ENCODE data around the gene DHH. TPM values are rescaled to one million over a fixed set of nuclear protein-coding genes. Genes with fewer than 3 reads are reported as not detected.

The DHH gene
- polyA plus RNA-seq, 3 donors = not detected

GRCh38 chr12:49100380-49100779 lies 5.8 kb upstream of the DHH start:
- no peak overlapping the region for H3K27ac ChIP-seq (ENCODE audit: low read depth in 1 of 2, low read length in 2 of 2)
- peaks cover 55% of the 10 kb centered on the region for H4K20me1 ChIP-seq (ENCODE audit: insufficient read depth, low read length)
- H3K4me1 ChIP-seq (ENCODE audit: control insufficient read depth in 1 of 2, insufficient read depth in 2 of 2, low read length in 2 of 2) = peaks cover 20 to 21% of the 10 kb centered on the region in 2 donors
- peaks cover 6% of the 10 kb centered on the region in 2 donors for H3K27me3 ChIP-seq (ENCODE audit: control insufficient read depth in 2 of 2, insufficient read depth in 2 of 2, low read length in 2 of 2)
- Mint-ChIP-seq H3K27ac (no peak overlapping the region), H3K9me3 (peaks cover 0 to 1% (median 0%) of the 10 kb centered on the region in 7 donors), H3K36me3 (peaks cover 84 to 92% of the 10 kb centered on the region in 2 donors), H3K4me3 (no peak overlapping the region), H3K27me3 (ENCODE audit: low read depth in 3 of 3) (peaks cover 10 to 13% (median 10%) of the 10 kb centered on the region in 3 donors), H3K4me1 (peaks cover 13% of the 10 kb centered on the region)
- no peak overlapping the region for H2AFZ ChIP-seq (ENCODE audit: insufficient read depth, low read depth, low read length, poor library complexity, severe bottlenecking)
- 100% methylated on average over 2 of the region's 6 CpGs for WGBS (ENCODE audit: insufficient coverage)
- H3K4me2 ChIP-seq (replicated peaks; ENCODE audit: extremely low read depth, low read length, poor library complexity, severe bottlenecking) = no peak overlapping the region
- H3K9ac ChIP-seq (ENCODE audit: insufficient read depth, low read length, poor library complexity, severe bottlenecking) = no peak overlapping the region
- intact Hi-C loops (cut with micrococcal nuclease) = no loop called here
- H3K36me3 ChIP-seq (replicated peaks in 1 of 2; ENCODE audit: control insufficient read depth in 1 of 2, insufficient read depth in 2 of 2, low read length in 2 of 2) = peaks cover 65 to 99% of the 10 kb centered on the region in 2 donors
- DNase-seq = no peak
- TF ChIP-seq, protein P1, sequence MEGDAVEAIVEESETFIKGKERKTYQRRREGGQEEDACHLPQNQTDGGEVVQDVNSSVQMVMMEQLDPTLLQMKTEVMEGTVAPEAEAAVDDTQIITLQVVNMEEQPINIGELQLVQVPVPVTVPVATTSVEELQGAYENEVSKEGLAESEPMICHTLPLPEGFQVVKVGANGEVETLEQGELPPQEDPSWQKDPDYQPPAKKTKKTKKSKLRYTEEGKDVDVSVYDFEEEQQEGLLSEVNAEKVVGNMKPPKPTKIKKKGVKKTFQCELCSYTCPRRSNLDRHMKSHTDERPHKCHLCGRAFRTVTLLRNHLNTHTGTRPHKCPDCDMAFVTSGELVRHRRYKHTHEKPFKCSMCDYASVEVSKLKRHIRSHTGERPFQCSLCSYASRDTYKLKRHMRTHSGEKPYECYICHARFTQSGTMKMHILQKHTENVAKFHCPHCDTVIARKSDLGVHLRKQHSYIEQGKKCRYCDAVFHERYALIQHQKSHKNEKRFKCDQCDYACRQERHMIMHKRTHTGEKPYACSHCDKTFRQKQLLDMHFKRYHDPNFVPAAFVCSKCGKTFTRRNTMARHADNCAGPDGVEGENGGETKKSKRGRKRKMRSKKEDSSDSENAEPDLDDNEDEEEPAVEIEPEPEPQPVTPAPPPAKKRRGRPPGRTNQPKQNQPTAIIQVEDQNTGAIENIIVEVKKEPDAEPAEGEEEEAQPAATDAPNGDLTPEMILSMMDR (IDR thresholded peaks at IDR 0.05) = no peak
- no peak overlapping the region for H3K4me3 ChIP-seq (replicated peaks in 1 of 3; ENCODE audit: low read depth in 2 of 3, low read length in 3 of 3)
- H3K9me3 ChIP-seq (replicated peaks in 1 of 2; ENCODE audit: control insufficient read depth in 1 of 2, insufficient read depth in 1 of 2, low read length in 2 of 2) = no peaks in the 10 kb centered on the region
- H3K79me2 ChIP-seq (ENCODE audit: insufficient read depth, low read length) = peaks cover 6% of the 10 kb centered on the region

GRCh38 chr12:49098703-49099102 lies 4.1 kb upstream of the DHH start:
- Mint-ChIP-seq H3K9me3 (peaks cover 0 to 6% (median 3%) of the 10 kb centered on the region in 7 donors), H3K27me3 (ENCODE audit: low read depth in 3 of 3) (peaks cover 25 to 29% (median 26%) of the 10 kb centered on the region in 3 donors), H3K4me3 (no peak overlapping the region), H3K27ac (peak overlapping the region in 2 of 7 donors; percentile 27 to 49), H3K4me1 (peaks cover 12% of the 10 kb centered on the region), H3K36me3 (peaks cover 80 to 85% of the 10 kb centered on the region in 2 donors)
- peaks cover 41% of the 10 kb centered on the region for H4K20me1 ChIP-seq (ENCODE audit: insufficient read depth, low read length)
- no peaks in the 10 kb centered on the region for H3K79me2 ChIP-seq (ENCODE audit: insufficient read depth, low read length)
- intact Hi-C loops (cut with micrococcal nuclease) = loop anchor here in 1 of 2 donors (5.0 kb wide), 1 partner anchor 36 kb away; the partner anchor contains the start of gene KMT2D
- no peak overlapping the region for H2AFZ ChIP-seq (ENCODE audit: insufficient read depth, low read depth, low read length, poor library complexity, severe bottlenecking)
- H3K4me2 ChIP-seq (replicated peaks; ENCODE audit: extremely low read depth, low read length, poor library complexity, severe bottlenecking) = no peak overlapping the region
- peaks cover 9 to 16% of the 10 kb centered on the region in 2 donors for H3K4me1 ChIP-seq (ENCODE audit: control insufficient read depth in 1 of 2, insufficient read depth in 2 of 2, low read length in 2 of 2)
- no peak overlapping the region for H3K27ac ChIP-seq (ENCODE audit: low read depth in 1 of 2, low read length in 2 of 2)
- DNase-seq = no peak
- H3K9me3 ChIP-seq (replicated peaks in 1 of 2; ENCODE audit: control insufficient read depth in 1 of 2, insufficient read depth in 1 of 2, low read length in 2 of 2) = no peaks in the 10 kb centered on the region
- H3K9ac ChIP-seq (ENCODE audit: insufficient read depth, low read length, poor library complexity, severe bottlenecking) = no peak overlapping the region
- TF ChIP-seq, protein P1 (IDR thresholded peaks at IDR 0.05) = no peak
- H3K27me3 ChIP-seq (ENCODE audit: control insufficient read depth in 2 of 2, insufficient read depth in 2 of 2, low read length in 2 of 2) = peaks cover 22 to 23% of the 10 kb centered on the region in 2 donors
- WGBS (ENCODE audit: insufficient coverage) = 100% methylated on average over 1 of the region's 2 CpGs
- no peak overlapping the region for H3K4me3 ChIP-seq (replicated peaks in 1 of 3; ENCODE audit: low read depth in 2 of 3, low read length in 3 of 3)
- peaks cover 61 to 84% of the 10 kb centered on the region in 2 donors for H3K36me3 ChIP-seq (replicated peaks in 1 of 2; ENCODE audit: control insufficient read depth in 1 of 2, insufficient read depth in 2 of 2, low read length in 2 of 2)
